Caco-2 (cell line): ENCODE measurements around the gene FURIN. TPM values are rescaled to one million over a fixed set of nuclear protein-coding genes. Genes with fewer than 3 reads are reported as not detected.
"Not testable (repeated sequence)": the region's sequence is repeated elsewhere in the genome, so short reads cannot be mapped to it uniquely, and the experiment has no call there.

Source experiments
- BruUV-seq: library from RNA; stranded (reverse); fragments of 400-500 nt; replicated peaks from 2 replicates; lab custom pipeline; 2021; lab: Mats Ljungman, UMichigan
- CTCF ChIA-PET: fragments of 300-600 bp; sonication (Branson Sonifier 250); formaldehyde crosslinking; loops from one replicate; lab custom pipeline; 2022; ENCODE audit warnings: antibody characterized with exemption; lab: Charles Lee
- POLR2A ChIA-PET: fragments of 300-600 bp; sonication (Branson Sonifier 250); formaldehyde crosslinking; loops from one replicate; lab custom pipeline; 2022; ENCODE audit warnings: antibody characterized with exemption; lab: Charles Lee
- DNase-seq, 2 experiments: peaks; one replicate each; pipeline versions ENCODE4 v3.0.0 to v3.0.0-alpha.2; 2020 to 2022
- H3K27me3 ChIP-seq: replicated peaks from 2 replicates; pipeline ENCODE4 v1.6.0; 2011; ENCODE audit warnings: low read length; ENCODE audit not compliant: control insufficient read depth, insufficient read depth
- H3K36me3 ChIP-seq: 2 replicates; pipeline ENCODE4 v1.5.1; 2011; ENCODE audit warnings: low read length; ENCODE audit not compliant: control insufficient read depth, insufficient read depth
- H3K4me1 ChIP-seq: fragments of 250-450 bp; sonication (Bioruptor Pico); 2 replicates; pipeline ENCODE4 v1.5.1; 2020; ENCODE audit warnings: mild to moderate bottlenecking
- H3K4me3 ChIP-seq: 2 replicates; pipeline ENCODE4 v1.5.1; 2011; ENCODE audit warnings: low read depth, mild to moderate bottlenecking, control low read depth, low read length
- H3K9me3 ChIP-seq: fragments of 250-450 bp; sonication (Bioruptor Pico); 2 replicates; pipeline ENCODE4 v1.5.1; 2020; ENCODE audit warnings: mild to moderate bottlenecking, moderate library complexity
- H3K27ac Mint-ChIP-seq: one replicate; pipeline ENCODE4 v1.8.0; 2022; ENCODE audit warnings: mixed read lengths; ENCODE audit not compliant: unreplicated experiment
- H3K27me3 Mint-ChIP-seq: one replicate; pipeline ENCODE4 v1.8.0; 2022; ENCODE audit warnings: mixed read lengths; ENCODE audit not compliant: insufficient read depth, unreplicated experiment
- H3K36me3 Mint-ChIP-seq: one replicate; pipeline ENCODE4 v1.8.0; 2022; ENCODE audit warnings: mild to moderate bottlenecking, mixed read lengths; ENCODE audit not compliant: insufficient read depth, unreplicated experiment
- H3K4me1 Mint-ChIP-seq: one replicate; pipeline ENCODE4 v1.8.0; 2022; ENCODE audit warnings: low read depth, mixed read lengths; ENCODE audit not compliant: unreplicated experiment
- H3K4me3 Mint-ChIP-seq: one replicate; pipeline ENCODE4 v1.8.0; 2022; ENCODE audit warnings: mild to moderate bottlenecking, moderate library complexity, mixed read lengths; ENCODE audit not compliant: unreplicated experiment
- H3K9me3 Mint-ChIP-seq: one replicate; pipeline ENCODE4 v1.8.0; 2022; ENCODE audit warnings: mixed read lengths; ENCODE audit not compliant: unreplicated experiment
- intact Hi-C: fragments of 100-400 bp; cut with micrococcal nuclease; formaldehyde crosslinking; loops from one replicate; pipeline ENCODE4 v1.10.0; 2022; ENCODE audit not compliant: unreplicated experiment
- total RNA-seq: library from RNA; stranded (reverse); gene quantifications from 2 replicates; pipeline ENCODE4 v1.2.3, GENCODE V29; 2022
- TF ChIP-seq, protein P1 (sequence below), 2 experiments: fragments of 200-600 bp in 1 of 2; IDR thresholded peaks; 1 replicate in 1 of 2; 2 replicates in 1 of 2; pipeline versions ENCODE4 v1.5.1 to v1.8.0; 2011 to 2022; ENCODE audit warnings: antibody characterized with exemption in 1 of 2, control low read depth in 1 of 2, inconsistent platforms in 1 of 2, low read depth in 1 of 2, low read length in 1 of 2, mild to moderate bottlenecking in 1 of 2, moderate library complexity in 1 of 2; ENCODE audit not compliant: insufficient read depth in 1 of 2, severe bottlenecking in 1 of 2, unreplicated experiment in 1 of 2

FURIN gene
- total RNA-seq, 1 experiment from 2014 or later = 43.0 TPM

DNA sequence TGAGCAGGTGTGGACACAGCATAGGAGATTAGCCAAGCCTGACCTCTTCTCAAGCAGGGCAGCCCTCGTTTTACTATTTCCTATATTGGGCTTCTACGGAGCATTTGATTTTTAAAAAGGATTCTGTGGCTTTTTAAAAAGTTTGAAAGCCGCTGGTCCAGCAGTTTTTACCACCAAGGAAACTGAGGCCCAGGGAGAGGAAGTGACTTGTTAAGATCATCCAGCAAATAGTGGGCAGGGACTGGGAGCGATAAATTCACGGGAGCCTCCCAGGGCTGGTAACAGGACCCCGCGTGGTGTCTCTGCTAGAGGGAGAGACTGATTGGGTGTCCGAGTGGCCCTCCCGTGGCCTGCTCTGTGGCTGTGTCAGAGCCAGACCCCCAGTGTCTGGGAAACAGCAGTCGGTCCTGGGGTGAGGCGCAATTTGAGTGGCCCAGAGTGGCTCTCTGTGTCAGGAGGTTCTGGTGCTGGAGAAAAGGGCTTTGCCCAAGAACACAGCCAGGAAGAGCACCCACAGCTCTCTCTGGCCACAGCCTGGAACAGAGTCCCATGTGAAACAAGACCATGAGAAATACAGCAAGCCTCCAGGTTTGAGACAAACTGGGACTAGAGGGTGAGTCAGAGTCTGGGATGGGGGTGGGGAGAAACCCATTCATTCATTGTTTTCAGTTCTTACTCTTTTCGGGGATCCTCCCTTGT lies 4.2 kb downstream of the FURIN start:
- Histone ChIP-seq H3K4me1 (peaks cover 57% of the 10 kb centered on the region), H3K9me3 (no peaks in the 10 kb centered on the region), H3K4me3 (peak overlapping the region; percentile 58), H3K27me3 (no peaks in the 10 kb centered on the region), H3K36me3 (no peaks in the 10 kb centered on the region)
- intact Hi-C loops = loop anchor here (5.0 kb wide), 2 partner anchors 50 to 225 kb away; no protein-coding TSS in a partner anchor
- H3K9me3 Mint-ChIP-seq = no peaks in the 10 kb centered on the region
- H3K27ac Mint-ChIP-seq = peak overlapping the region; percentile 65
- BruUV-seq = TSS peak; percentile 33
- POLR2A ChIA-PET = no interaction called here
- CTCF ChIA-PET = interaction anchor here (2.2 kb wide), 1 partner anchor 59 kb away, joined by 11 read pairs; the partner anchor contains the start of gene HDDC3
- no peak for DNase-seq
- peaks cover 11% of the 10 kb centered on the region for H3K36me3 Mint-ChIP-seq
- H3K27me3 Mint-ChIP-seq = no peaks in the 10 kb centered on the region
- peak overlapping the region; percentile 71 for H3K4me3 Mint-ChIP-seq
- H3K4me1 Mint-ChIP-seq = peaks cover 23% of the 10 kb centered on the region
- TF ChIP-seq, protein P1, sequence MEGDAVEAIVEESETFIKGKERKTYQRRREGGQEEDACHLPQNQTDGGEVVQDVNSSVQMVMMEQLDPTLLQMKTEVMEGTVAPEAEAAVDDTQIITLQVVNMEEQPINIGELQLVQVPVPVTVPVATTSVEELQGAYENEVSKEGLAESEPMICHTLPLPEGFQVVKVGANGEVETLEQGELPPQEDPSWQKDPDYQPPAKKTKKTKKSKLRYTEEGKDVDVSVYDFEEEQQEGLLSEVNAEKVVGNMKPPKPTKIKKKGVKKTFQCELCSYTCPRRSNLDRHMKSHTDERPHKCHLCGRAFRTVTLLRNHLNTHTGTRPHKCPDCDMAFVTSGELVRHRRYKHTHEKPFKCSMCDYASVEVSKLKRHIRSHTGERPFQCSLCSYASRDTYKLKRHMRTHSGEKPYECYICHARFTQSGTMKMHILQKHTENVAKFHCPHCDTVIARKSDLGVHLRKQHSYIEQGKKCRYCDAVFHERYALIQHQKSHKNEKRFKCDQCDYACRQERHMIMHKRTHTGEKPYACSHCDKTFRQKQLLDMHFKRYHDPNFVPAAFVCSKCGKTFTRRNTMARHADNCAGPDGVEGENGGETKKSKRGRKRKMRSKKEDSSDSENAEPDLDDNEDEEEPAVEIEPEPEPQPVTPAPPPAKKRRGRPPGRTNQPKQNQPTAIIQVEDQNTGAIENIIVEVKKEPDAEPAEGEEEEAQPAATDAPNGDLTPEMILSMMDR (IDR thresholded peaks at IDR 0.05; ENCODE audit: insufficient read depth in 1 of 2, low read depth in 1 of 2, low read length in 1 of 2, severe bottlenecking in 1 of 2, unreplicated experiment in 1 of 2) = no peak

DNA sequence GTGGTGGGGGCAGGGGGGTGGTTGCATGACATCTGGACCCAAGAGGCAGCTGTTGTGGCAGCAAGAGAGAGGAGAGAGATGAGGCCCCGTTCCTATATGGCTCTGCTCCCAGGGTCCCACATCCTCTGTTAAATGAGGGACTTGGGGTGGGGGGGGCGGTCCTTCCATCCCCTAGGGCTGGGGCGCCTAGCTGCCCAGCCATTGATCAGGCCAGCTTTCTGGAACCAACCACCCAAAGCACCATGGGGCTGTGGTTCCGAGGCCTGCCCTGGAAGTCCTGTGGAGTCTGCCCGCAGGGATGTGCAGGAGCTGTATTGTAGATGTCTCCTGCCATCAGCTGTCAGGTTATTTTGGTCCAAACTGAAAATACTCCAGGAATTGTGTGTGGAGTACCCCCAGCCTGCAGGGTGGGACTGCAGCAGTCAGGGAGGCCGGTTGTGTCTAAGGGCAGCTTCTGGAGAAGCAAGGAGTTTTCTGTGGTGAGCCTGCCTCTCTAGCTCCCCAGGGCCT lies 5.2 kb downstream of the FURIN start:
- no peak for DNase-seq
- H3K27me3 ChIP-seq = no peaks in the 10 kb centered on the region
- H3K36me3 ChIP-seq = no peaks in the 10 kb centered on the region
- TF ChIP-seq, protein P1 (IDR thresholded peaks at IDR 0.05; ENCODE audit: insufficient read depth in 1 of 2, low read depth in 1 of 2, low read length in 1 of 2, severe bottlenecking in 1 of 2, unreplicated experiment in 1 of 2) = no peak
- no peak overlapping the region for H3K27ac Mint-ChIP-seq
- peaks cover 15% of the 10 kb centered on the region for H3K4me1 Mint-ChIP-seq
- ChIA-PET POLR2A (no interaction called here), CTCF (interaction anchor here (0.6 to 2.2 kb wide), 3 partner anchors 29 to 58 kb away, joined by 3 to 11 read pairs (median 3); partner anchors contain the start of gene HDDC3)
- BruUV-seq = no TSS peak
- no peaks in the 10 kb centered on the region for H3K9me3 Mint-ChIP-seq
- H3K4me1 ChIP-seq = peaks cover 50% of the 10 kb centered on the region
- no peaks in the 10 kb centered on the region for H3K9me3 ChIP-seq
- H3K27me3 Mint-ChIP-seq = no peaks in the 10 kb centered on the region
- intact Hi-C loops = loop anchor here (5.0 kb wide), 2 partner anchors 51 to 226 kb away; no protein-coding TSS in a partner anchor
- H3K36me3 Mint-ChIP-seq = peaks cover 19% of the 10 kb centered on the region
- peak overlapping the region; percentile 22 for H3K4me3 Mint-ChIP-seq
- no peak overlapping the region for H3K4me3 ChIP-seq

DNA sequence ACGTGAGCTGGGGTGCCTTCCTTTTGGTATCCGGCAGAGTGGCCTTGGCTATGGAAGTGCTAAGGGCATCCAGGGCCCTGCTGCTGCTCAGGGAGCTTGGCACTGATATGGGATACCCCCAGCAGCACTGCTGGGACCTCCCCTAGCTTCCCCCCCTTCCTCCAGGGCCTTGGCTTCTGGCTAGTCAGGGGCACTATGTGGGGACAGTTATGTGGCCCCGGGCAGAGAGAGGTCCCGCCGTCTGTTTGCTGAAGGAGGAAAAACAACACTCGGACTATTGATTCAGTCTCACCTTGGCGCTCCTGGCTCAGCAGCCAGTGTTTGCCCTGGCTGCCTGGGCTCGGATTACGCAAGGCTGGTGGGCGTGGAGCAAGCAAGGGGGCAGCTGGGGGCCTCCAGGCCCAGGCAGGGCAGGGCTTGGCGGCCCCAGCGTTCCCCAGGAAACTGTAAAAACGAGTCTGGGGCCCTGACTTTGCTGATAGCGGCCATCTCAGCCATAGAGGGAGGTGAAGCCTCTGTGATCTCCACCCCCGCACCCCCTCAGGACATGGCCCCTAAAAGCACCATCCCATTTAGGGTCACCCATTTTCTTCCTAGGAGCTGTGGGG lies 5.7 kb downstream of the FURIN start:
- CTCF ChIA-PET = interaction anchor here (0.6 to 2.2 kb wide), 3 partner anchors 28 to 58 kb away, joined by 3 to 11 read pairs (median 3); partner anchors contain the start of gene HDDC3
- POLR2A ChIA-PET = no interaction called here
- Mint-ChIP-seq H3K27me3 (no peaks in the 10 kb centered on the region), H3K9me3 (no peaks in the 10 kb centered on the region), H3K4me3 (peak overlapping the region; percentile 22), H3K36me3 (peaks cover 23% of the 10 kb centered on the region), H3K4me1 (peaks cover 9% of the 10 kb centered on the region), H3K27ac (no peak overlapping the region)
- intact Hi-C loops = loop anchor here (2.0 to 5.0 kb wide), 3 partner anchors 52 to 227 kb away; partner anchors contain the start of gene UNC45A
- BruUV-seq = no TSS peak
- H3K4me1 ChIP-seq = peaks cover 45% of the 10 kb centered on the region
- TF ChIP-seq, protein P1 (IDR thresholded peaks at IDR 0.05; ENCODE audit: insufficient read depth in 1 of 2, low read depth in 1 of 2, low read length in 1 of 2, severe bottlenecking in 1 of 2, unreplicated experiment in 1 of 2) = no peak
- H3K9me3 ChIP-seq = no peaks in the 10 kb centered on the region
- H3K27me3 ChIP-seq = no peaks in the 10 kb centered on the region
- peak; percentile 91 to 92 for DNase-seq
- no peaks in the 10 kb centered on the region for H3K36me3 ChIP-seq
- H3K4me3 ChIP-seq = no peak overlapping the region

DNA sequence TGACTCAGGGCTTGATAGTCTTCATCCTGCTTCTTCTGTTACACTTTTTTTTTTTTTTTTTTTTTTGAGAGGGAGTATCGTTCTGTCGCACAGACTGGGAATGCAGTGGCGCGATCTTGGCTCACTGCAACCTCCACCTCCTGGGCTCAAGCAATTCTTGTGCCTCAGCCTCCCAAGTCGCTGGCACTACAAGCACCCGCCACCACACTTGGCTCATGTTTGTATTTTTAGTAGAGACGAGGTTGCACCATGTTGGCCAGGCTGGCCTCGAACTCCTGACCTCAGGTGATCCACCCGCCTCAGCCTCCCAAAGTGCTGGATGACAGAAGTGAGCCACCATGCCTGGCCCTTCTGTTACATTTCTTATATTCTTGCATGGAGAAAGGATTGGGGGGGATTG lies 6.6 kb downstream of the FURIN start:
- H3K36me3 Mint-ChIP-seq = peaks cover 23% of the 10 kb centered on the region
- H3K27ac Mint-ChIP-seq, DNase-seq, H3K27me3 Mint-ChIP-seq, POLR2A ChIA-PET, H3K27me3 ChIP-seq, H3K36me3 ChIP-seq, H3K9me3 Mint-ChIP-seq, H3K4me1 Mint-ChIP-seq, BruUV-seq, H3K9me3 ChIP-seq, H3K4me3 Mint-ChIP-seq, H3K4me3 ChIP-seq: not testable (repeated sequence)
- intact Hi-C loops = loop anchor here (2.0 to 5.0 kb wide), 3 partner anchors 53 to 228 kb away; partner anchors contain the start of gene UNC45A
- H3K4me1 ChIP-seq = peaks cover 36% of the 10 kb centered on the region
- CTCF ChIA-PET = interaction anchor here (2.2 kb wide), 1 partner anchor 57 kb away, joined by 11 read pairs; the partner anchor contains the start of gene HDDC3
